ENCODE results near the gene BRD7.

DNA sequence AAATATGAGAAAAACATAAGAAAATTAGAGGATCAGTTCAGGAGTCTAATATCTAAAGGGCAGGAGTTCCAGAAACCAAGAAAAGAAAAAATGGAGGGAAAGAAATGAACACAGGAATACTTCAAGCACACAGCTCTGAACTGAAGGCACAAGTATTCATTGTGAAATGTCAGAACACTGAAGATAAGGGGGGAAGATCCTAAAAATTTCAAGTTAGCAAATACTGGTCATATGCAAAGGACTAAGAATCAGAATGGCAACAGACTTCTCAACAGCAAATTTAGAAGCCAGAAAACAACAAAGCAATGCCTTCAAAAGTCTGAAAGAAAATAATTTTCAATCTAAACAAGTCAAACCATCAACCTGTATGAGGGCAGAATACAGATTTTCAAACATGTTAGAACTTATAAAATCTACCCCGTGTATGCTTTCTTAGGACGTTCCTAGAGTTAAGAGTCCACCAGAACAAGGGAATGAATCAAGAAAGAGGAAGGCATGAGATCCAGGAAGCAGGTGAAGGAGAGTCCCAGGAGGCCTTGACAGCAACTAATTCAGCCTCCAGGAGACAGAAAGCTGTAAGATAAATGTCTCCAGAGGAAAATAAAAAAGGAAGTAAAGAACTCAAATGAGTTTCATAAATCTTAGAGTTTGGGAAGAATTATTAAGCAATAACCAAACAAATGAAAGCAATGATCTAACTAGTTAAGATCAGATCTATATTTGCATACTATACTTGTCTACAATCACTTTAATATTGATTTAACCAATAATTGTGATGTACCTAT, 2.8 kb downstream of the BRD7 start:
- TF ChIP-seq, protein P1, sequence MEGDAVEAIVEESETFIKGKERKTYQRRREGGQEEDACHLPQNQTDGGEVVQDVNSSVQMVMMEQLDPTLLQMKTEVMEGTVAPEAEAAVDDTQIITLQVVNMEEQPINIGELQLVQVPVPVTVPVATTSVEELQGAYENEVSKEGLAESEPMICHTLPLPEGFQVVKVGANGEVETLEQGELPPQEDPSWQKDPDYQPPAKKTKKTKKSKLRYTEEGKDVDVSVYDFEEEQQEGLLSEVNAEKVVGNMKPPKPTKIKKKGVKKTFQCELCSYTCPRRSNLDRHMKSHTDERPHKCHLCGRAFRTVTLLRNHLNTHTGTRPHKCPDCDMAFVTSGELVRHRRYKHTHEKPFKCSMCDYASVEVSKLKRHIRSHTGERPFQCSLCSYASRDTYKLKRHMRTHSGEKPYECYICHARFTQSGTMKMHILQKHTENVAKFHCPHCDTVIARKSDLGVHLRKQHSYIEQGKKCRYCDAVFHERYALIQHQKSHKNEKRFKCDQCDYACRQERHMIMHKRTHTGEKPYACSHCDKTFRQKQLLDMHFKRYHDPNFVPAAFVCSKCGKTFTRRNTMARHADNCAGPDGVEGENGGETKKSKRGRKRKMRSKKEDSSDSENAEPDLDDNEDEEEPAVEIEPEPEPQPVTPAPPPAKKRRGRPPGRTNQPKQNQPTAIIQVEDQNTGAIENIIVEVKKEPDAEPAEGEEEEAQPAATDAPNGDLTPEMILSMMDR (IDR thresholded peaks at IDR 0.05): no peak
- TF ChIP-seq POLR2A (IDR thresholded peaks at IDR 0.05): no peak

Measured in Peyer's patch (tissue), 4 donors.